ENCODE measurements around the gene FEN1.

DNA sequence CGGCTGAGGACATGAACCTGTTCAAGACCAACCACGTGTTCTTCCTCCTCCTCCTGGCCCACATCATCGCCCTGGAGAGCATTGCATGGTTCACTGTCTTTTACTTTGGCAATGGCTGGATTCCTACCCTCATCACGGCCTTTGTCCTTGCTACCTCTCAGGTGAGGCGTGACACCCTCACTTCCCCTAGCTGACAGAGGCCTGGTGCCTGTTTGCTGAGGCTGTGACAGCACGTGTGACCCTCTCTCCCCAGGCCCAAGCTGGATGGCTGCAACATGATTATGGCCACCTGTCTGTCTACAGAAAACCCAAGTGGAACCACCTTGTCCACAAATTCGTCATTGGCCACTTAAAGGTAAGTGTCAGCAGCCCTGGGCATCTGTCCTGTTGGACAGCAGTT, 47.7 kb downstream of the FEN1 start:
- TF ChIP-seq, protein P1, sequence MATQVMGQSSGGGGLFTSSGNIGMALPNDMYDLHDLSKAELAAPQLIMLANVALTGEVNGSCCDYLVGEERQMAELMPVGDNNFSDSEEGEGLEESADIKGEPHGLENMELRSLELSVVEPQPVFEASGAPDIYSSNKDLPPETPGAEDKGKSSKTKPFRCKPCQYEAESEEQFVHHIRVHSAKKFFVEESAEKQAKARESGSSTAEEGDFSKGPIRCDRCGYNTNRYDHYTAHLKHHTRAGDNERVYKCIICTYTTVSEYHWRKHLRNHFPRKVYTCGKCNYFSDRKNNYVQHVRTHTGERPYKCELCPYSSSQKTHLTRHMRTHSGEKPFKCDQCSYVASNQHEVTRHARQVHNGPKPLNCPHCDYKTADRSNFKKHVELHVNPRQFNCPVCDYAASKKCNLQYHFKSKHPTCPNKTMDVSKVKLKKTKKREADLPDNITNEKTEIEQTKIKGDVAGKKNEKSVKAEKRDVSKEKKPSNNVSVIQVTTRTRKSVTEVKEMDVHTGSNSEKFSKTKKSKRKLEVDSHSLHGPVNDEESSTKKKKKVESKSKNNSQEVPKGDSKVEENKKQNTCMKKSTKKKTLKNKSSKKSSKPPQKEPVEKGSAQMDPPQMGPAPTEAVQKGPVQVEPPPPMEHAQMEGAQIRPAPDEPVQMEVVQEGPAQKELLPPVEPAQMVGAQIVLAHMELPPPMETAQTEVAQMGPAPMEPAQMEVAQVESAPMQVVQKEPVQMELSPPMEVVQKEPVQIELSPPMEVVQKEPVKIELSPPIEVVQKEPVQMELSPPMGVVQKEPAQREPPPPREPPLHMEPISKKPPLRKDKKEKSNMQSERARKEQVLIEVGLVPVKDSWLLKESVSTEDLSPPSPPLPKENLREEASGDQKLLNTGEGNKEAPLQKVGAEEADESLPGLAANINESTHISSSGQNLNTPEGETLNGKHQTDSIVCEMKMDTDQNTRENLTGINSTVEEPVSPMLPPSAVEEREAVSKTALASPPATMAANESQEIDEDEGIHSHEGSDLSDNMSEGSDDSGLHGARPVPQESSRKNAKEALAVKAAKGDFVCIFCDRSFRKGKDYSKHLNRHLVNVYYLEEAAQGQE (IDR thresholded peaks at IDR 0.05; ENCODE audit: low read depth): no peak
- TF ChIP-seq, protein P2, sequence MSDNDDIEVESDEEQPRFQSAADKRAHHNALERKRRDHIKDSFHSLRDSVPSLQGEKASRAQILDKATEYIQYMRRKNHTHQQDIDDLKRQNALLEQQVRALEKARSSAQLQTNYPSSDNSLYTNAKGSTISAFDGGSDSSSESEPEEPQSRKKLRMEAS (IDR thresholded peaks at IDR 0.05): no peak
- TF ChIP-seq POLR2A (IDR thresholded peaks at IDR 0.05; ENCODE audit: borderline replicate concordance, extremely low read depth, insufficient read depth, insufficient read length) (no peak), POLR2AphosphoS5 (IDR thresholded peaks at IDR 0.05; ENCODE audit: low read depth, low read length) (no peak), EZH2 (IDR thresholded peaks at IDR 0.05) (no peak), CEBPB (IDR thresholded peaks at IDR 0.05; ENCODE audit: low read depth) (no peak), JUND (IDR thresholded peaks at IDR 0.05) (no peak), EGR1 (IDR thresholded peaks at IDR 0.05; ENCODE audit: low read depth) (no peak), EZH2phosphoT487 (IDR thresholded peaks at IDR 0.05; ENCODE audit: borderline replicate concordance) (no peak), YY1 (IDR thresholded peaks at IDR 0.05; ENCODE audit: extremely low read depth, insufficient replicate concordance, low read depth, low read length) (no peak), ZFX (IDR thresholded peaks at IDR 0.05) (no peak), RAD21 (IDR thresholded peaks at IDR 0.05; ENCODE audit: low read depth) (no peak)
- TF ChIP-seq, protein P3, sequence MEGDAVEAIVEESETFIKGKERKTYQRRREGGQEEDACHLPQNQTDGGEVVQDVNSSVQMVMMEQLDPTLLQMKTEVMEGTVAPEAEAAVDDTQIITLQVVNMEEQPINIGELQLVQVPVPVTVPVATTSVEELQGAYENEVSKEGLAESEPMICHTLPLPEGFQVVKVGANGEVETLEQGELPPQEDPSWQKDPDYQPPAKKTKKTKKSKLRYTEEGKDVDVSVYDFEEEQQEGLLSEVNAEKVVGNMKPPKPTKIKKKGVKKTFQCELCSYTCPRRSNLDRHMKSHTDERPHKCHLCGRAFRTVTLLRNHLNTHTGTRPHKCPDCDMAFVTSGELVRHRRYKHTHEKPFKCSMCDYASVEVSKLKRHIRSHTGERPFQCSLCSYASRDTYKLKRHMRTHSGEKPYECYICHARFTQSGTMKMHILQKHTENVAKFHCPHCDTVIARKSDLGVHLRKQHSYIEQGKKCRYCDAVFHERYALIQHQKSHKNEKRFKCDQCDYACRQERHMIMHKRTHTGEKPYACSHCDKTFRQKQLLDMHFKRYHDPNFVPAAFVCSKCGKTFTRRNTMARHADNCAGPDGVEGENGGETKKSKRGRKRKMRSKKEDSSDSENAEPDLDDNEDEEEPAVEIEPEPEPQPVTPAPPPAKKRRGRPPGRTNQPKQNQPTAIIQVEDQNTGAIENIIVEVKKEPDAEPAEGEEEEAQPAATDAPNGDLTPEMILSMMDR (IDR thresholded peaks at IDR 0.05 in 2 of 3, conservative IDR thresholded peaks at IDR 0.05 in 1 of 3; ENCODE audit: borderline replicate concordance in 1 of 3, insufficient read depth in 1 of 3, low read depth in 2 of 3, low read length in 2 of 3): no peak
- TF ChIP-seq, protein P4, sequence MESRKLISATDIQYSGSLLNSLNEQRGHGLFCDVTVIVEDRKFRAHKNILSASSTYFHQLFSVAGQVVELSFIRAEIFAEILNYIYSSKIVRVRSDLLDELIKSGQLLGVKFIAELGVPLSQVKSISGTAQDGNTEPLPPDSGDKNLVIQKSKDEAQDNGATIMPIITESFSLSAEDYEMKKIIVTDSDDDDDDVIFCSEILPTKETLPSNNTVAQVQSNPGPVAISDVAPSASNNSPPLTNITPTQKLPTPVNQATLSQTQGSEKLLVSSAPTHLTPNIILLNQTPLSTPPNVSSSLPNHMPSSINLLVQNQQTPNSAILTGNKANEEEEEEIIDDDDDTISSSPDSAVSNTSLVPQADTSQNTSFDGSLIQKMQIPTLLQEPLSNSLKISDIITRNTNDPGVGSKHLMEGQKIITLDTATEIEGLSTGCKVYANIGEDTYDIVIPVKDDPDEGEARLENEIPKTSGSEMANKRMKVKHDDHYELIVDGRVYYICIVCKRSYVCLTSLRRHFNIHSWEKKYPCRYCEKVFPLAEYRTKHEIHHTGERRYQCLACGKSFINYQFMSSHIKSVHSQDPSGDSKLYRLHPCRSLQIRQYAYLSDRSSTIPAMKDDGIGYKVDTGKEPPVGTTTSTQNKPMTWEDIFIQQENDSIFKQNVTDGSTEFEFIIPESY (IDR thresholded peaks at IDR 0.05; ENCODE audit: extremely low read depth, insufficient replicate concordance, low read length): no peak

All from HCT116 (cell line).